ENCODE results near the gene ZIC1.

Gene ZIC1

GRCh38 chr3:147409143-147410115 lies at the start of gene ZIC1:
Gene ZIC1, plus strand, starts transcription at chr3:147409365. Its CDS starts 748 bp downstream, at chr3:147410113.
- DNase-seq (ENCODE audit: low read depth in 2 of 2): no peak

GRCh38 chr3:147360051-147360439 lies 49.1 kb upstream of the ZIC1 start:
- DNase-seq (ENCODE audit: low read depth in 2 of 2): no peak

- DNase-seq (ENCODE audit: low read depth in 2 of 2): no peak
Measured at GRCh38 chr3:147360646-147361453, 48.3 kb upstream of the ZIC1 start.

- peak in 1 of 2 donors; percentile 17 for DNase-seq (ENCODE audit: low read depth in 2 of 2)
Measured at GRCh38 chr3:147361454-147362420, 47.4 kb upstream of the ZIC1 start.

GRCh38 chr3:147364771-147365170 lies 44.4 kb upstream of the ZIC1 start:
- no peak for DNase-seq (ENCODE audit: low read depth in 2 of 2)

GRCh38 chr3:147365196-147366115 lies 43.7 kb upstream of the ZIC1 start:
- DNase-seq (ENCODE audit: low read depth in 2 of 2): no peak

GRCh38 chr3:147367676-147368075 lies 41.5 kb upstream of the ZIC1 start:
- no peak for DNase-seq (ENCODE audit: low read depth in 2 of 2)

- DNase-seq (ENCODE audit: low read depth in 2 of 2): no peak
Measured at GRCh38 chr3:147368151-147368550, 41.0 kb upstream of the ZIC1 start.

- DNase-seq (ENCODE audit: low read depth in 2 of 2): no peak
Measured at GRCh38 chr3:147368561-147369221, 40.5 kb upstream of the ZIC1 start.

GRCh38 chr3:147369231-147369630 lies 39.9 kb upstream of the ZIC1 start:
- no peak for DNase-seq (ENCODE audit: low read depth in 2 of 2)

GRCh38 chr3:147369661-147370123 lies 39.5 kb upstream of the ZIC1 start:
- no peak for DNase-seq (ENCODE audit: low read depth in 2 of 2)

GRCh38 chr3:147370349-147370748 lies 38.8 kb upstream of the ZIC1 start:
- no peak for DNase-seq (ENCODE audit: low read depth in 2 of 2)

- no peak for DNase-seq (ENCODE audit: low read depth in 2 of 2)
Measured at GRCh38 chr3:147371140-147371539, 38.0 kb upstream of the ZIC1 start.

GRCh38 chr3:147371771-147372340 lies 37.3 kb upstream of the ZIC1 start:
- no peak for DNase-seq (ENCODE audit: low read depth in 2 of 2)

- no peak for DNase-seq (ENCODE audit: low read depth in 2 of 2)
Measured at GRCh38 chr3:147372525-147373027, 36.6 kb upstream of the ZIC1 start.

- no peak for DNase-seq (ENCODE audit: low read depth in 2 of 2)
Measured at GRCh38 chr3:147373301-147373700, 35.9 kb upstream of the ZIC1 start.

- DNase-seq (ENCODE audit: low read depth in 2 of 2): no peak
Measured at GRCh38 chr3:147377412-147378367, 31.5 kb upstream of the ZIC1 start.

- DNase-seq (ENCODE audit: low read depth in 2 of 2): no peak
Measured at GRCh38 chr3:147379651-147380050, 29.5 kb upstream of the ZIC1 start.

All from stimulated activated CD4-positive, alpha-beta T cell treated with anti-CD3 and anti-CD28 coated beads, Interleukin-1b, Interleukin-23, amount 100 ng/mL, for 4 hours (primary cell).